IMR-90 (cell line): ENCODE data around the gene NEK11. TPM values are rescaled to one million over a fixed set of nuclear protein-coding genes. Genes with fewer than 3 reads are reported as not detected.

ENCODE experiments used
- ATAC-seq: fragments of 200-7000 bp; cut with Tn5 transposase; 2 replicates; pipeline ENCODE4 v1.9.1; 2020; ENCODE audit warnings: low read depth, mild to moderate bottlenecking, moderate library complexity
- BruUV-seq: library from RNA; stranded (reverse); fragments of 400-500 nt; replicated peaks from 2 replicates; lab custom pipeline; 2021; lab: Mats Ljungman, UMichigan
- CTCF ChIA-PET: fragments of 300-600 bp; formaldehyde crosslinking; extraction: SDS; loops from one replicate; lab custom pipeline; 2021; ENCODE audit warnings: antibody characterized with exemption; lab: Yijun Ruan, JAX
- POLR2A ChIA-PET: fragments of 300-600 bp; sonication (Branson Sonifier 250); formaldehyde crosslinking; loops from one replicate; lab custom pipeline; 2022; ENCODE audit warnings: antibody characterized with exemption; ENCODE audit not compliant: unreplicated experiment; lab: Charles Lee
- DNase-seq: peaks from one replicate; pipeline ENCODE4 v3.0.0; 2013
- H2AFZ ChIP-seq: replicated peaks from 2 replicates; pipeline ENCODE3; 2013; ENCODE audit warnings: low read length, mild to moderate bottlenecking; ENCODE audit not compliant: poor library complexity
- H2AK5ac ChIP-seq: 2 replicates; pipeline ENCODE4 v1.6.1; 2013; ENCODE audit warnings: low read depth, low read length, inconsistent platforms
- H2AK9ac ChIP-seq: replicated peaks from 2 replicates; pipeline ENCODE3; 2013; ENCODE audit warnings: mild to moderate bottlenecking, low read depth, low read length, moderate library complexity; ENCODE audit not compliant: poor library complexity
- H2BK120ac ChIP-seq: 2 replicates; pipeline ENCODE4 v1.6.1; 2013; ENCODE audit warnings: low read depth, low read length, inconsistent platforms
- H2BK15ac ChIP-seq: 3 replicates; pipeline ENCODE4 v1.6.1; 2013; ENCODE audit warnings: low read depth, low read length, inconsistent platforms
- H2BK20ac ChIP-seq: 2 replicates; pipeline ENCODE4 v1.6.1; 2013; ENCODE audit warnings: low read depth, mild to moderate bottlenecking, inconsistent platforms, low read length, moderate library complexity
- H2BK5ac ChIP-seq: 2 replicates; pipeline ENCODE4 v1.6.1; 2013; ENCODE audit warnings: mild to moderate bottlenecking, low read depth, low read length, inconsistent platforms; ENCODE audit not compliant: poor library complexity, severe bottlenecking
- H3K14ac ChIP-seq: replicated peaks from 2 replicates; pipeline ENCODE4 v1.6.1; 2013; ENCODE audit warnings: low read depth, low read length, inconsistent platforms
- H3K18ac ChIP-seq: 2 replicates; pipeline ENCODE4 v1.6.1; 2013; ENCODE audit warnings: low read depth, low read length, control low read depth
- H3K23ac ChIP-seq: 2 replicates; pipeline ENCODE4 v1.6.1; 2013; ENCODE audit warnings: low read depth, low read length, inconsistent platforms
- H3K27ac ChIP-seq: 2 replicates; pipeline ENCODE4 v1.5.1; 2013; ENCODE audit warnings: mild to moderate bottlenecking, control low read depth, low read length; ENCODE audit not compliant: insufficient read depth
- H3K27me3 ChIP-seq: 2 replicates; pipeline ENCODE4 v1.6.1; 2013; ENCODE audit warnings: low read length; ENCODE audit not compliant: control insufficient read depth, insufficient read depth
- H3K36me3 ChIP-seq: 2 replicates; pipeline ENCODE4 v1.6.1; 2013; ENCODE audit warnings: low read length, mixed read lengths; ENCODE audit not compliant: control insufficient read depth, insufficient read depth
- H3K4ac ChIP-seq: 2 replicates; pipeline ENCODE4 v1.6.1; 2013; ENCODE audit warnings: low read depth, low read length, inconsistent platforms
- H3K4me1 ChIP-seq: 2 replicates; pipeline ENCODE4 v1.6.1; 2013; ENCODE audit warnings: low read length, mixed read lengths; ENCODE audit not compliant: control insufficient read depth, insufficient read depth
- H3K4me2 ChIP-seq: 2 replicates; pipeline ENCODE4 v1.6.1; 2013; ENCODE audit warnings: low read depth, mild to moderate bottlenecking, control low read depth, low read length, moderate library complexity
- H3K4me3 ChIP-seq: 2 replicates; pipeline ENCODE4 v1.5.1; 2013; ENCODE audit warnings: low read depth, mild to moderate bottlenecking, control low read depth, low read length, moderate library complexity; ENCODE audit not compliant: insufficient read depth
- H3K56ac ChIP-seq: 2 replicates; pipeline ENCODE4 v1.6.1; 2013; ENCODE audit warnings: low read length, inconsistent platforms; ENCODE audit not compliant: insufficient read depth; ENCODE audit errors: extremely low read depth
- H3K79me1 ChIP-seq, 2 experiments: 2 replicates each; pipeline ENCODE4 v1.6.1; 2013; ENCODE audit warnings: low read length in 2 of 2, inconsistent platforms in 1 of 2, low read depth in 1 of 2
- H3K9ac ChIP-seq: 2 replicates; pipeline ENCODE4 v1.6.1; 2013; ENCODE audit warnings: low read depth, low read length, control low read depth
- H3K9me1 ChIP-seq: 2 replicates; pipeline ENCODE4 v1.6.1; 2013; ENCODE audit warnings: low read length, inconsistent platforms; ENCODE audit not compliant: insufficient read depth
- H3K9me3 ChIP-seq: 2 replicates; pipeline ENCODE4 v1.6.1; 2013; ENCODE audit warnings: low read length; ENCODE audit not compliant: control insufficient read depth, insufficient read depth
- H4K20me1 ChIP-seq: 2 replicates; pipeline ENCODE4 v1.6.1; 2013; ENCODE audit warnings: low read length, inconsistent platforms; ENCODE audit not compliant: insufficient read depth
- H4K5ac ChIP-seq: 2 replicates; pipeline ENCODE4 v1.6.1; 2013; ENCODE audit warnings: mild to moderate bottlenecking, low read depth, low read length, control low read depth
- H4K8ac ChIP-seq, 2 experiments: 2 replicates each; pipeline ENCODE4 v1.6.1; 2013; ENCODE audit warnings: low read depth in 2 of 2, low read length in 2 of 2, control low read depth in 1 of 2, inconsistent platforms in 1 of 2
- H4K91ac ChIP-seq: 2 replicates; pipeline ENCODE4 v1.6.1; 2013; ENCODE audit warnings: low read depth, low read length, inconsistent platforms; ENCODE audit not compliant: insufficient read depth
- CHD1 ChIP-seq: IDR thresholded peaks from 2 replicates; pipeline ENCODE4 v1.6.1; 2012; ENCODE audit warnings: low read depth, low read length, improper control_type of control experiment
- MXI1 ChIP-seq: IDR thresholded peaks from 2 replicates; pipeline ENCODE4 v1.6.1; 2012; ENCODE audit warnings: low read depth, mild to moderate bottlenecking, low read length, moderate library complexity, borderline replicate concordance
- POLR2A ChIP-seq: IDR thresholded peaks from 2 replicates; pipeline ENCODE4 v1.6.1; 2012; ENCODE audit warnings: mild to moderate bottlenecking, low read depth, low read length
- RFX5 ChIP-seq: IDR thresholded peaks from 2 replicates; pipeline ENCODE4 v1.8.0; 2012; ENCODE audit warnings: low read depth, mild to moderate bottlenecking, low read length, moderate library complexity
- WGBS, 2 experiments: methylation state at CpG; one replicate each; pipeline versions ENCODE4 v1.1.5 to v1.1.7; 2013; ENCODE audit warnings: missing lambda C conversion rate in 2 of 2; ENCODE audit not compliant: insufficient read length in 1 of 2; ENCODE audit errors: extremely low coverage in 2 of 2; 5-methylcytosine and 5-hydroxymethylcytosine counted together
- dilution Hi-C: fragments of 300-500 bp; cut with HindIII; formaldehyde crosslinking; loops from one replicate; pipeline ENCODE4 v1.14.3; 2018; ENCODE audit warnings: low sequenced_read_pairs; ENCODE audit not compliant: unreplicated experiment
- in situ Hi-C: fragments of 300-500 bp; cut with MboI; formaldehyde crosslinking; loops from 3 replicates; pipeline ENCODE4 v1.14.3; 2019; ENCODE audit warnings: low sequenced_read_pairs, inconsistent platforms, mixed read lengths
- intact Hi-C: fragments of 100-400 bp; cut with micrococcal nuclease; formaldehyde crosslinking; loops from 2 replicates; pipeline ENCODE4 v1.10.0; 2022
- polyA plus RNA-seq, 3 experiments: library from polyadenylated mRNA; depleted of rRNA; stranded (reverse); fragments of >200 nt; gene quantifications; 2 replicates each; pipeline ENCODE4 v1.2.3, GENCODE V29; 2012; ENCODE audit warnings: low replicate concordance in 1 of 3
- total RNA-seq: library from RNA; depleted of rRNA; stranded (reverse); fragments of >200 nt; gene quantifications from 2 replicates; pipeline ENCODE4 v1.2.3, GENCODE V29; 2012

Gene NEK11
- total and polyA plus RNA-seq, 2 of the 4 experiments (the other 2 are of a cell fraction), result 1.1 to 1.6 TPM

DNA sequence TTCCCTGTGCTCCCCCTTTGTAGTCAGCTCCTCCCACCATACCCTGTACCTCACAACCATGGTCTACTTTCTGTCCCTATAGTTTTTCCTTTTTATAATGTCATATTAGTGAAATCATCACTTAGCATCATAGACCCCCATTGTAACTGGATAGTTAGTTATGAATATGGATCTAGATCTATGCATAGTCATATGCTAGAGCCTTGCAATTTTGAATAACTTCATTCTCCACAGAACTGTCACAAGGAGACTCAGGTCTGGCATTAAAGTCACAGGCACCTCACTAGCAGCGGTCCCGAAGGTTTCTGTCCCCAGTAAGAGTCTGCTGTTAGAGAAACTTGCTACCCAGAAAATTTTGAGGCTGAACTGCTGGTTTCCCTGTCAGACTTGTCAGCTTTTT lies 252.9 kb downstream of the NEK11 start:
- Histone ChIP-seq H4K20me1 (no peaks in the 10 kb centered on the region), H3K4me3 (no peak overlapping the region), H2AK5ac (no peak overlapping the region), H3K4me2 (no peak overlapping the region), H2BK5ac (no peak overlapping the region), H2AFZ (no peak overlapping the region), H4K5ac (no peak overlapping the region), H3K23ac (no peak overlapping the region), H3K56ac (no peak overlapping the region), H3K18ac (no peak overlapping the region), H4K91ac (no peak overlapping the region), H3K4ac (no peak overlapping the region), H3K4me1 (no peaks in the 10 kb centered on the region), H3K9me1 (no peaks in the 10 kb centered on the region), H3K9ac (no peak overlapping the region), H3K9me3 (no peaks in the 10 kb centered on the region), H3K79me1 (no peaks in the 10 kb centered on the region), H2BK120ac (no peak overlapping the region), H2BK20ac (no peak overlapping the region), H4K8ac (no peak overlapping the region), H3K14ac (no peak overlapping the region), H3K36me3 (no peaks in the 10 kb centered on the region), H2AK9ac (no peak overlapping the region), H3K27ac (no peak overlapping the region), H2BK15ac (no peak overlapping the region), H3K27me3 (no peaks in the 10 kb centered on the region)
- no CpG with 5 or more reads among the region's 2 CpGs for WGBS, 2 experiments
- ChIA-PET CTCF (no interaction called here), POLR2A (no interaction called here)
- DNase-seq, result no peak
- BruUV-seq, result no TSS peak
- dilution Hi-C loops (no loop called here), in situ Hi-C loops (no loop called here), intact Hi-C loops (no loop called here)
- ATAC-seq, result no peak
- no peak for TF ChIP-seq MXI1
- no peak for TF ChIP-seq CHD1
- no peak for TF ChIP-seq RFX5
- no peak for TF ChIP-seq POLR2A
